Measurements from ENCODE around the gene CRELD2.

GRCh38 chr22:49968831-49969661 is 50.6 kb downstream of the CRELD2 start:
- TF ChIP-seq CTCF (IDR thresholded peaks at IDR 0.05; ENCODE audit: insufficient read depth, low read length, poor library complexity, severe bottlenecking) (no peak), EZH2phosphoT487 (conservative IDR thresholded peaks at IDR 0.05; ENCODE audit: low read length) (no peak)

Data from SU-DHL-6 (cell line).